Measurements from ENCODE around the gene FBXO45. TPM values are rescaled to one million over a fixed set of nuclear protein-coding genes. Genes with fewer than 3 reads are reported as not detected.
"Not testable (repeated sequence)": the region's sequence is repeated elsewhere in the genome, so short reads cannot be mapped to it uniquely, and the experiment has no call there.

FBXO45 gene, protein sequence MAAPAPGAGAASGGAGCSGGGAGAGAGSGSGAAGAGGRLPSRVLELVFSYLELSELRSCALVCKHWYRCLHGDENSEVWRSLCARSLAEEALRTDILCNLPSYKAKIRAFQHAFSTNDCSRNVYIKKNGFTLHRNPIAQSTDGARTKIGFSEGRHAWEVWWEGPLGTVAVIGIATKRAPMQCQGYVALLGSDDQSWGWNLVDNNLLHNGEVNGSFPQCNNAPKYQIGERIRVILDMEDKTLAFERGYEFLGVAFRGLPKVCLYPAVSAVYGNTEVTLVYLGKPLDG
- 8.2 TPM for total RNA-seq
- long read RNA-seq, full-length matches to known transcripts = 23 of 27 reads
- long read RNA-seq, partial matches to known transcripts = 2 of 27 reads
- long read RNA-seq, other reads (novel, unspliced or antisense) = 2 of 27 reads

DNA sequence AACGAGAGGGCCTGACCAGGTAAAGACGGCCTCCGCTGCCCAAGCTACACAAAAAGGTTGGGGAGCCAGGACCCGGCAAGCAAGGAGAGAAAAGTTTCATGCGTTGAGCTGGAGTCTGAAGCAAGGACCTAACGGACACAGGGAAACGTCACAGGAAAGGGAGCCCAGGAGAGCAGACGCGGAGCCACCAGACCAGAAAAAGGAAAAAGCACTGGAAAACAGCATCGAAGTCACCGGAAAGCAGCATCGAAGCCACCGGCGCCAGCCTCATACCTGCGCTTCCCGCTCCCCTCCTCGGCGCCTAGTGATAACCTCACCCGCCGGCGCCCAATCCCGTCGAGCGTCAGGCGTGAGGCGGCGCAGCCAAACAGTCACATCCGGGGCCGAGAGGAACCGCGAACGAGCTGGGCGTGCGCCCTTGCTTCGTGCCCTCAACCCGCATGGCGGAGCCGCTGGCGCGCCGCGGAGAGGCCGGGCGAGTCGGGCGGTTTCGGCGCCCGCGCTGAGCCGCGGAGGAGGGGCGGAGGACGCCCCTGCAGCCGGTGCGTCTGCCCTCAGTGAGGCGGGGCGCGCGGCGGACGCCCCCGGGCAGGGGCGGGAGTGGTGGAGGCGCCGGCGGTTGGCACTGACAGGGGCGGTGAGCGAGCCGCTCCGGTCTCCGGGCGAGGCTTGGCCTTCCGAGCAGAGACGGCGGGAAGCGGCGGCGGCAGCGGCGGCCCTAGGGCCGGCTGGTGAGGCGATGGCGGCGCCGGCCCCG, at the start of gene FBXO45, which contains the start of gene WDR53:
Gene FBXO45, plus strand, starts transcription at position 415 of the 757 bp plus-strand sequence. Its CDS starts 325 bp downstream, at position 740.
Gene WDR53, minus strand, starts transcription at position 309 of the 757 bp plus-strand sequence. CDS start 7,079 bp downstream, outside the sequence.
- H3K27me3 ChIP-seq = no peaks in the 10 kb centered on the region
- H3K4me1 ChIP-seq = peaks cover 25% of the 10 kb centered on the region
- DNase-seq (peak; percentile 98), ATAC-seq (peak; percentile 99)
- H3K9me3 ChIP-seq = no peaks in the 10 kb centered on the region
- H3K27ac ChIP-seq = peak within 1 kb of the TSS; percentile 87
- intact Hi-C loops (cut with DNase I) = no loop called here
- TF ChIP-seq, protein P1, sequence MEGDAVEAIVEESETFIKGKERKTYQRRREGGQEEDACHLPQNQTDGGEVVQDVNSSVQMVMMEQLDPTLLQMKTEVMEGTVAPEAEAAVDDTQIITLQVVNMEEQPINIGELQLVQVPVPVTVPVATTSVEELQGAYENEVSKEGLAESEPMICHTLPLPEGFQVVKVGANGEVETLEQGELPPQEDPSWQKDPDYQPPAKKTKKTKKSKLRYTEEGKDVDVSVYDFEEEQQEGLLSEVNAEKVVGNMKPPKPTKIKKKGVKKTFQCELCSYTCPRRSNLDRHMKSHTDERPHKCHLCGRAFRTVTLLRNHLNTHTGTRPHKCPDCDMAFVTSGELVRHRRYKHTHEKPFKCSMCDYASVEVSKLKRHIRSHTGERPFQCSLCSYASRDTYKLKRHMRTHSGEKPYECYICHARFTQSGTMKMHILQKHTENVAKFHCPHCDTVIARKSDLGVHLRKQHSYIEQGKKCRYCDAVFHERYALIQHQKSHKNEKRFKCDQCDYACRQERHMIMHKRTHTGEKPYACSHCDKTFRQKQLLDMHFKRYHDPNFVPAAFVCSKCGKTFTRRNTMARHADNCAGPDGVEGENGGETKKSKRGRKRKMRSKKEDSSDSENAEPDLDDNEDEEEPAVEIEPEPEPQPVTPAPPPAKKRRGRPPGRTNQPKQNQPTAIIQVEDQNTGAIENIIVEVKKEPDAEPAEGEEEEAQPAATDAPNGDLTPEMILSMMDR (IDR thresholded peaks at IDR 0.05) = no peak
- peak within 1 kb of the TSS; percentile 80 for H3K4me3 ChIP-seq
- peaks cover 7% of the 10 kb centered on the region for H3K36me3 ChIP-seq

DNA sequence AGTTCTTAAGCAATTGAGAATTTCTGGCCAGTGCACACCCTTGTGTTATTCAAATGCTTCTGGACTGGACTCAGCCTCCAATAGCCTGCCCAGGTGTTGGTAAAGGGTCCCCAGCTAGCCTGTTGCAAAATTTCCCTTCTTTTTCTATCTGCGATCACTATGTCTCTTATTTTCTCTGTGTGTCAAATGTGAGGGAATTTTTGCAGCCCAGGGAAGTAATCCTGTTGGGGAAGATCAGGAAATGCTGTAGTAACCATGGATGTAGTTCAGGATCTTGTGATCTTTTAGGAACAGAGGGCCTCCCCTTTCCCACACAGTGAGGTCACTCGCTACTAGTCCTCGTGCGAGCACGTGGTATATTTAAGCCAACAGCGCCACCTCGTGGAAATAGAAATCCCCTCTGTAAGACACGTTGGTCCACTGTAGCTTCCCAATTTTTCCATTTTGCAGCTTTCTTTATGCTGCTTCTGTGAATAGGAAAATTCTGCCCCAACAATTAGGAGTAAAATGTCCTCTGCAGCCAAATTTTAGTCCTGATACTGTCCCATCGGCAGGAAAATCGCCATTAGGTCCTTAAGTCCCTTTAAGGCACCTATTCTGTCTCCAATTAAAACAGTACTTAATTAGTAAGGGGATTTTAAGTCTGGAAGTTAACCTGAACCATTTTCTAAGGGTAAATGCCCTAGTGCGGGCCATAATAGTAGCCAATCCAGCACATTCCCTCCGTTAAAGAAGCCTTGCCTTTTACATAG, 49.3 kb upstream of the FBXO45 start:
- peak; percentile 96 for ATAC-seq
- TF ChIP-seq, protein P1 (IDR thresholded peaks at IDR 0.05) = peak; percentile 55

DNA sequence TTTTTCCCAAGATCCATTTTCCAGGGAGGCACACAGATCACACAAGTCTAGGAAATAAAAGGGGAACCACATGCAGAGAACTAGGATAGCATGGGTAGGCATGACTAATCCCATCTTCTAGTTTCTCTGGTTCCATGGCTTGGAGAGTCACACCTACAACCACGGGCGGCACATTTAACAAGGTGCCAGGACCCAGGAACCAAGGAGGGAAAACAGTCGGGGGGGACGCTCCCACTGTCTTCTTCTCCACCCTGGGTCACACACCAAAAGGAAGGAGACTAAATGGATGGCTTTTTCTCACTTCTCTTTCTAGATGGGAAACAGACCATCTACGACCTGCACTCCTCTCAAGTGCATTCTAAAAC, 48.8 kb upstream of the FBXO45 start:
- DNase-seq (no peak), ATAC-seq (no peak)
- peaks cover 26% of the 10 kb centered on the region for H3K9me3 ChIP-seq
- no peaks in the 10 kb centered on the region for H3K4me1 ChIP-seq
- no peaks in the 10 kb centered on the region for H3K36me3 ChIP-seq
- no peaks in the 10 kb centered on the region for H3K27me3 ChIP-seq
- intact Hi-C loops (cut with DNase I) = no loop called here
- TF ChIP-seq, protein P1 (IDR thresholded peaks at IDR 0.05) = no peak
- no peak overlapping the region for H3K4me3 ChIP-seq
- no peak overlapping the region for H3K27ac ChIP-seq

More for the DNA sequence above, 49.3 kb upstream of the FBXO45 start:
- no peak for DNase-seq
- H3K27ac ChIP-seq = no peak overlapping the region
- intact Hi-C loops (cut with DNase I) = no loop called here
- H3K4me1 ChIP-seq = no peaks in the 10 kb centered on the region
- no peaks in the 10 kb centered on the region for H3K36me3 ChIP-seq
- H3K27me3 ChIP-seq = no peaks in the 10 kb centered on the region
- H3K9me3 ChIP-seq = peaks cover 26% of the 10 kb centered on the region
- H3K4me3 ChIP-seq = no peak overlapping the region

DNA sequence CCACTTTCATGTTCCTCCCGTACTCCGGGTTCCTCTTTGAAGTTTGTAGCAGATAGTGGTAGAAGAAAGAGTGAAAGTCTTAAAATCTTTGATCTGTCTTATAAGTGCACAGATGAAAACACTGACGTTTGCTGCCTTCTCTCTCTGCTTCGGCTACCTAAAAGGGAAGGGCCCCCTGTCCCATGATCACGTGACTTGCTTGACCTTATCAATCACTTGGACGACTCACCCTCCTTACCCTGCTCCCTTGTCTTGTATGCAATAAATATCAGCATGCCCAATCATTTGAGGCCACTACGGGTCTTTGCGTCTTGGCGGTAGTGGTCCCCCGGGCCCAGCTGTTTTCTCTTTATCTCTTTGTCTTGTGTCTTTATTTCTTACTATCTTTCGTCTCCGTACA, 47.2 kb upstream of the FBXO45 start:
- peaks cover 26% of the 10 kb centered on the region for H3K9me3 ChIP-seq
- intact Hi-C loops (cut with DNase I); ATAC-seq; H3K4me1 ChIP-seq; H3K27ac ChIP-seq; H3K4me3 ChIP-seq; H3K27me3 ChIP-seq; H3K36me3 ChIP-seq; DNase-seq: not testable (repeated sequence)

DNA sequence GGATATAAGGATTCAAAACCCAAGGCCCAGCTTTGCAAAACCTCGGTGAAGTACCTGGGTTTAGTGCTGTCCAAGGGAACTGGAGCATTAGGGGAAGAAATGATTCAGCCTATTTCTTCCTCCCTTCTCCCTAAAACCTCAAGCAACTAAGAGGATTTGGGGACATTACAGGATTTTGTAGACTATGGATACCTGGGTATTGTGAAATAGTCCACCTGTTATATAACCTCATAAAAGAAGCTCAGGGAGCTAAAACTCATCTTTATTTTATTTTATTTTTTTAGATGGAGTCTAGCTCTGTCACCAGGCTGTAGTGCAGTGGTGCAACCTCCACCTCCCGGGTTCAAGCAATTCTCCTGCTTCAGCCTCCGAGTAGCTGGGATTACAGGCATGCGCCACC, 44.6 kb upstream of the FBXO45 start:
- no peaks in the 10 kb centered on the region for H3K36me3 ChIP-seq
- ATAC-seq = no peak
- intact Hi-C loops (cut with DNase I) = no loop called here

More for the DNA sequence above, 44.6 kb upstream of the FBXO45 start:
- Histone ChIP-seq H3K27ac (no peak overlapping the region), H3K4me3 (no peak overlapping the region), H3K9me3 (peaks cover 22% of the 10 kb centered on the region), H3K27me3 (no peaks in the 10 kb centered on the region), H3K4me1 (no peaks in the 10 kb centered on the region)
- no peak for DNase-seq
- TF ChIP-seq, protein P1 (IDR thresholded peaks at IDR 0.05) = no peak
